Stimulated activated CD4-positive, alpha-beta T cell treated with anti-CD3 and anti-CD28 coated beads, TNF-alpha, amount 100 ng/mL, for 4 hours (primary cell): ENCODE results near the gene P2RX2.

Experiments used
- DNase-seq, 3 experiments: peaks; one replicate each; pipeline ENCODE4 v3.0.0-alpha.2; 2020; ENCODE audit warnings: low read depth in 3 of 3

The P2RX2 gene

DNA sequence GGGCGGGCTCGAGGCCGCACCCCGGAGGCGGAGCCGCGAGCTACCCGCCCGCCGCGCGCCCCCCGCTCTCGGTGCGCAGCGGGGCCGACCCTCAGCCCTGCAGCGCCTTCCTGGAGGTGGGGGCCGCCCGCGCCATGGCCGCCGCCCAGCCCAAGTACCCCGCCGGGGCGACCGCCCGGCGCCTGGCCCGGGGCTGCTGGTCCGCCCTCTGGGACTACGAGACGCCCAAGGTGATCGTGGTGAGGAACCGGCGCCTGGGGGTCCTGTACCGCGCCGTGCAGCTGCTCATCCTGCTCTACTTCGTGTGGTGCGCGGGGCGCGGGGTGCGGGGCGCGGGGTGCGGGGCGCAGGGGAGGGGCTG lies at the start of gene P2RX2:
P2RX2 (plus strand) TSS at position 94 of the 361 bp plus-strand sequence; CDS start at position 135, 41 bp downstream.
- DNase-seq: no peak

GRCh38 chr12:132568826-132569480 lies 49.6 kb upstream of the P2RX2 start:
- DNase-seq: no peak

- no peak for DNase-seq
Observed at GRCh38 chr12:132569856-132570480, 48.6 kb upstream of the P2RX2 start.

- DNase-seq: no peak
Observed at GRCh38 chr12:132570635-132571034, 47.9 kb upstream of the P2RX2 start.

- no peak for DNase-seq
Observed at GRCh38 chr12:132571051-132571450, 47.5 kb upstream of the P2RX2 start.

DNA sequence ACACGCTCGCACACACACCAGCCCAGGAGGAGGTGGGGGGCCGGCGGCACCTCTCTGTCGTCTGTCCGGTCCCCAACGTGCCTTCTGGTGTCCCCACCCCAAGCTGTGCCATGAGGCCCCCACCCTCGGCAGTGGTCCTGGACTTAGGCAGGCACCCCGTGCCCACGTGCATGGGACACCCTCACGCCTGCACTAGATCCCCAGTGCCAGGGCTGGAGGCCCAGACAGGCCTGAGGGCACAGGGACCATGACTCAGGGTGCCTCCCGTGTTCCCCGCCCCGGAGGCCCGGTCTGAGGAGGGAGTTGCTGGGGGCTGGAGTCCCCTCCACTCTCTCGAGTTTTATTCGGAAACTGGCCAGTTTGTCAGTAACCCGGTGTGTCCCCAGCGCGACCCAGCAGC lies 47.0 kb upstream of the P2RX2 start:
- no peak for DNase-seq

DNA sequence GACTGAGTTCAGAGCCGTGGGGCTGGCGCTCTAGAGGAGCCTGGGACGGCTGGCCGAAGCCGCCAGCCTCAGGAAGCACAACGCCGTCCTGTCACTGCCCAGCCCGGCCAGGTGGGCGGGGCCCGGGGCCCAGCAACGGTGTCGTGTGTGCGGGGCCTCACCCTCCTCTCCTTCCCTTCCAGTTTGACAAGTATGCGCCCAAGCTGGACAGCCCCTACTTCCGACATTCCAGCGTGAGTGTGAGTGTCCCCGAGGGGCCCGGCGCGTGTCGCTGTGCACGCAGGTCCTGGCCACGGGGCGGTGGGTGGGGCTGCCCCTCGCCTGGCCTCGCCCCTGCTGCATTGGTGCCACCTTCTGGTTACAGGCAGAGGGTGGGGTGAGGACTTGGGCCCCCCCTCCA lies 46.5 kb upstream of the P2RX2 start:
- DNase-seq: no peak

DNA sequence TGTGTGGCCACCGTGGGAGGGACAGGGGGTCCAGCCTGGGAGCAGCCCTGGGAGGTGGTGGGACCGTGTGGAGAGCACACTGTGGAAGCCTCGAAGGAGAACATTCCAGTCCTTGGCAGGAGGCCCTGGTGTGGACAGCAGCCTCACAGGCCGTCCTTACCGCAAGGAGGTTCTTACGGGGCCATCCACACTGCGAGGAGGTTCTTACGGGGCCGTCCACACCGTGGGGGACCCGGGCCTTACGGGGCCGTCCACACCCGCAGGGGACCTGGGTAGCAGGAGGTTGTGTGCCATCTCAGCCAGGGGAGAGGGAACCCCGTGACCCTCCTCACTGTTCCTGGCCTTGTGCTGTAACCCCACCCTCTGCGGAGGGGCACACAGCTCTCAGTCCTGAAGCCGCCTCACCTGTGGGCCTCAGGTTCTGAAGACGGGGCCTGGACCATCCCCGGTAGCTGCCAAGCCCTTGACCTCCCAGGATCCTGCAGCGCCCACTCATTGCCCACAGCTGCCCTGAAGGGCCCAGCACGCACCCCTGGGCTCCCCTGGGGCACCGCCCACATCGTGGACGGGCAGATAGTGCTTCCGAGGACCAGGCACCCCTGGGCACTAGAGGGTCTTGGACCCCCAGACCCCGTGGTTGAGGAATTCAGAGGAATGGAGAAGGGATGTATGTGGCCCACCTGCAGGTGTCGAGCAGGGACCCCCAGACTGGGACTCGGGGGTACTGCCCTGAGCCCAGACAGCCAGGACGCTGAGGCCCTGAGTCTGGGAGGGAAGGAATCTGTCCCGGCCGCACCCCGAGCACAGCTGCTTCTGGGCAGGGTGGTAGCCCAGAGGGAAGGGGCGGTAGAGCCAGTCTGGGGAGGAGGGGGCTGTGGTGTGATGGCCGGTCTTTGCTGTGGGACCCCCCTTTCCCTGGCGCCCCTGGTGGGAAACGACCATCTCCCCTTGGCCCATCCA lies 45.5 kb upstream of the P2RX2 start:
- no peak for DNase-seq

GRCh38 chr12:132574271-132574996 lies 44.1 kb upstream of the P2RX2 start:
- DNase-seq: no peak

- DNase-seq: no peak
Observed at GRCh38 chr12:132575661-132576060, 42.9 kb upstream of the P2RX2 start.

DNA sequence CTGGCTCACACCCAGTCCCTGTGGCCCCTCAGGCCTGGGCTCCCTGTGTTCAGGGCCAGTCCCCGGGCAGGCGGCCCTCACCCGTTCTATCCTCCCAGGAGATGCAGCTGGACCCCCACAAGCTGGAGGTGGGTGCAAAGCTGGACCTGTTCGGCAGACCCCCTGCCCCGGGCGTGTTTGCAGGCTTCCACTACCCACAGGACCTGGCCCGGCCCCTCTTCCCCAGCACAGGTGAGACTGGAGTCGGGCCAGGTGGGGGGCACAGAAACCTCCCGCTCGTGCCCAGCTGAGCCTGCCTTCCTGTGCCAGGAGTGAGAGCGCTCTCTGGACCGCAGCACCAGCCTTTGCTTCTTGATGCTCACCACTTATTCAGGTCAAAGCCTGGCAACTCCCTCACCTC lies 41.9 kb upstream of the P2RX2 start:
- no peak for DNase-seq

DNA sequence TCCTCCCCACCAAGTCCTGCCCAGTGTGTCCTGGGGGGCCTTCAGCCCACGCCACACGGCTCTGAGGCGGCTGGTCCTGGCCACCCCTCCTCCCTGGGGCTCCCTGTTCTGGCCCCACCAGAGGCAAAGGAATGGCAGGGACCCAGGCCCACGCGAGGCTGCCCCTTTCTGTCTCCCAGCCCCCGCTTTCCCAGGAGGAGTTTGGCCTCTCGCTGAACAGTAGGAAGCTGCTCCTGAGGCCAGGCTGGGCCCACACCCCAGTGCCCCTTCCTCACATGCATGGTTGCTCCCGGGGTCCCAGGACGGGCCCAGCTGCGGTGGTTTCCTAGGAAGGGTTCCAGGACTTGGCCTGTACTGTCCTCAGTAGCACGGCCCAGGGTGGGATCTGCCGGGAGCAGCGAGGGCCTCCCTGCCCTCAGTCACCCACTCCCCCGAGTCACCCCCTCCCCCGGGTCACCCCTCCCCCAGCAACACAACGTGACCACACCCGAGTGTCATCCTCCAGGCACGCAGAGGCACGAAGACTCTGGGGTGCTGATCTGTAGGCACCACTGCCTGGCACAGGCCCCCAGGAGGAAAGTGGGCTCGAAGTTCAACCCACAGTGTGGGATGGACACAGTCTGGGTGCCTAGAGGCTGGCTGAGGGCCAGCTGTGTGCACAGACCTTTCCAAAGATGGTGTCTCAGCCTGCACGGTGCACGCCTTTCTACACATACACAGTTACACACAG lies 41.2 kb upstream of the P2RX2 start:
- no peak for DNase-seq

- no peak for DNase-seq
Observed at GRCh38 chr12:132578118-132578517, 40.5 kb upstream of the P2RX2 start.

- DNase-seq: no peak
Observed at GRCh38 chr12:132578826-132579225, 39.8 kb upstream of the P2RX2 start.

GRCh38 chr12:132579744-132580143 lies 38.8 kb upstream of the P2RX2 start:
- no peak for DNase-seq

- DNase-seq: no peak
Observed at GRCh38 chr12:132580701-132581292, 37.8 kb upstream of the P2RX2 start.

DNA sequence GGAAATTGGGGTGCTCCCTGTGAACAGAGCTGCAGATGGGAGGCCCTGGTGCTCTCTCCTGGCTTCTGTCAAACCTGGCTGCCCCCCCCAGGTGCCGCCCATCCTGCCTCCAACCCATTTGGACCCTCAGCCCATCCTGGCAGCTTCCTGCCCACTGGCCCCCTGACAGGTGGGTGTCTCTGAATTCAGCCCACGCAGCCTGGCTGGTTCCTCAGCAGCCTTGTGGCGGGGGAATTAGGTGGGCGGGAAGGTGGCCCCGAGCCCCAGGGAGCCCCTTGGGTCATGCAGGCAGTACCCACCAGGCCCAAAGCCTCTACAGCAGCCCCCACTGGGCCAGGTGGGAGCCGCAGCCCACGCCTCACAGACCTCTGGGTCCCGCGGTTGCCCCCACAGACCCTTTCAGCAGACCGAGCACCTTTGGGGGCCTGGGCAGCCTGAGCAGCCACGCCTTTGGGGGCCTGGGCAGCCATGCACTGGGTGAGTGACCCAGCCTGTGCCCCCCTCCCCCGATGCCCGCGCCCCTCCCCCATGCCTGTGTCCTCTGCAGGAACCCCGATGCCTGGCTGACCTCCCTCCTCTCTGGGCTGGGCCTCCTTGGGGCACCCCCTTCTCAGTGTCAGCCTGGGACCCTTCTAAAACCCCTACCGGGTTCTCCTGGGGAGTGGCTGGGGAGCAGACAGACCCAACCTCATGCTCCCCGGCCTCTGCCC lies 37.1 kb upstream of the P2RX2 start:
- DNase-seq: no peak

- no peak for DNase-seq
Observed at GRCh38 chr12:132582058-132582420, 36.5 kb upstream of the P2RX2 start.

DNA sequence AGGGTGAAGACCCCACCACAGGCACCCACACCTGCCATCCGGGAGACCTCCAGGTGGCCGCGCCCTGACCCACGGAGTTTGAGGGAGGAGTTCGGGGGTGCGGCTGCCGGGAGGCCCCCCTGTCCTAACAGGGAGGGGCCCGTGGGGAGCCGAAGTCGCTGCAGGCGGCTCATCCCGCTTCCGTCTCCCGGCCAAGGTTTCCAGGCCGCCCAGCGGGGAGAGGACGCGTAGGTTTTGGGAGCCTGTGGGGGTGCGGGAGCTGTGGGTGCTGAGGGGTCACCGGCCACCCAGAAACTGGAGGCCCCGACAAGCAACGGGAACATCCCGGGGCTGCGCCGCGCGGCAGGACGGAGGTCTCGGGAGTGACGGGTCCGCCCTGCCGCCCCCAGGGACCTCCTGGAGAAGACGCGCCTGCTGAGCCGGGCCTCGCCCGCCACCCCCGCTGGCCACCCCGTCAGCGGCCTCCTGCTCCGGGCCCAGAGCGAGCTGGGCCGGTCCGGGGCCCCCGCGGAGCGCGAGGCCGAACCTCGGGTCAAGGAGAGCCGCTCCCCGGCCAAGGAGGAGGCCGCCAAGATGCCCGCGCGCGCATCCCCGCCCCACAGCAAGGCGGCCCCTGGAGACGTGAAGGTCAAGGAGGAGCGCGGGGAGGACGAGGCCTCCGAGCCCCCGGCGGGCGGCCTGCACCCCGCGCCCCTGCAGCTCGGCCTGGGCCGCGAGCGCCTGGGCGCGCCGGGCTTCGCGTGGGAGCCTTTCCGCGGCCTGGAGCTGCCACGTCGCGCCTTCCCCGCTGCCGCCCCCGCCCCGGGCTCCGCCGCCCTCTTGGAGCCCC lies 35.8 kb upstream of the P2RX2 start:
- no peak for DNase-seq

DNA sequence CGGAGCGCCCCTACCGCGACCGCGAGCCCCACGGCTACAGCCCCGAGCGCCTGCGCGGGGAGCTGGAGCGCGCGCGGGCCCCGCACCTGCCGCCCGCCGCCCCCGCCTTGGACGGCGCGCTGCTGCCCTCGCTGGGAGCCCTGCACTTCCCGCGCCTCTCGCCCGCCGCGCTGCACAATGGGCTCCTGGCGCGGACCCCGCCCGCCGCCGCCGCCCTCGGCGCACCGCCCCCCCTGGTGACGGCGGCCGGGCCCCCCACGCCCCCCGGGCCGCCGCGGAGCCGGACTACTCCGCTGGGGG lies 35.2 kb upstream of the P2RX2 start:
- no peak for DNase-seq
